Suprapubic skin (tissue), 4 donors: Measurements from ENCODE around the gene GBGT1. TPM values are rescaled to one million over a fixed set of nuclear protein-coding genes. Genes with fewer than 3 reads are reported as not detected.

Source experiments
- DNase-seq, 2 donors: peaks; one replicate each; pipeline ENCODE4 v3.0.0-alpha.2; 2019; ENCODE audit warnings: low spot score in 2 of 2
- H3K27ac ChIP-seq: fragments of 200-600 bp; sonication (generic); one replicate; pipeline ENCODE4 v1.5.1; 2019
- H3K27me3 ChIP-seq: fragments of 200-600 bp; sonication (generic); one replicate; pipeline ENCODE4 v1.5.1; 2019
- H3K36me3 ChIP-seq: fragments of 200-600 bp; sonication (generic); one replicate; pipeline ENCODE4 v1.5.1; 2019
- H3K4me1 ChIP-seq: fragments of 200-600 bp; sonication (generic); one replicate; pipeline ENCODE4 v1.5.1; 2019
- H3K4me3 ChIP-seq: fragments of 200-600 bp; sonication (generic); one replicate; pipeline ENCODE4 v1.5.1; 2019; ENCODE audit warnings: mild to moderate bottlenecking
- H3K9me3 ChIP-seq: fragments of 200-600 bp; sonication (generic); one replicate; pipeline ENCODE4 v1.5.1; 2019
- EP300 ChIP-seq: sonication (generic); formaldehyde crosslinking; IDR thresholded peaks from one replicate; pipeline ENCODE4 v1.6.1; 2017; ENCODE audit warnings: antibody characterized with exemption
- POLR2A ChIP-seq, 2 donors: fragments of 450-650 bp; IDR thresholded peaks; one replicate each; pipeline ENCODE4 v1.6.1; 2017; ENCODE audit warnings: antibody characterized with exemption in 2 of 2, mild to moderate bottlenecking in 2 of 2, moderate library complexity in 2 of 2
- POLR2AphosphoS5 ChIP-seq, 3 donors: sonication (generic); formaldehyde crosslinking; IDR thresholded peaks; one replicate each; pipeline ENCODE4 v1.6.1; 2017; ENCODE audit warnings: antibody characterized with exemption in 3 of 3
- WGBS: methylation state at CpG from one replicate; pipeline ENCODE4 v1.1.5; 2018; 5-methylcytosine and 5-hydroxymethylcytosine counted together
- total RNA-seq, 4 donors: library from RNA; depleted of rRNA; stranded (reverse); fragments of >200 nt; gene quantifications; one replicate each; pipeline ENCODE4 v1.1.0, GENCODE V29; 2016
- TF ChIP-seq, protein P1 (sequence below), 2 donors: fragments of 200-600 bp in 1 of 2; fragments of 450-650 bp in 1 of 2; sonication (generic) in 1 of 2; IDR thresholded peaks; one replicate each; pipeline ENCODE4 v1.5.1; 2016 to 2019; ENCODE audit warnings: antibody characterized with exemption in 2 of 2, mild to moderate bottlenecking in 1 of 2, moderate library complexity in 1 of 2

GBGT1 gene
- total RNA-seq, 4 donors from 2014 or later: 2.6 to 14.6 (median 5.8) TPM

DNA sequence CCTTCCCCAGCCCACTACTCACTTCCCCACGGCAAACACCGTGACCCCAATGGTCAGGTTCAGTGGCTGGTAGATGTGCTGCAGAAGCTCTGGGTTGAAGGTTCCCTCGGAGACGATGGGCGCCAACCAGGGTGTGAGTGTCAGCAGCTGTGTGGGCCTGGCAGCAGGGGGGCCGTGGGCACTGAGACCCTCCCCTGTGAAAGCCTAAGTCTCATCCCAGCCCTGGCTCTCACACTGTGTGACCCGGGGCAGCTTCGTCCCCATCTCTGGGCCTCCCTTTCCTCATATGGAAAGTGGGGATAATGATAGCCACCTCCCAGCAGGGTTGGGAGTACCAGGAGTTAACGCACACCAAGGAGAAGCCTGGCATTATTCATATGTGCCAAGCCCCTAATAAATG lies 8.6 kb downstream of the GBGT1 start:
- no peak overlapping the region for H3K4me3 ChIP-seq
- TF ChIP-seq EP300 (no peak), POLR2AphosphoS5 (IDR thresholded peaks at IDR 0.05) (no peak), POLR2A (IDR thresholded peaks at IDR 0.05) (no peak)
- TF ChIP-seq, protein P1, sequence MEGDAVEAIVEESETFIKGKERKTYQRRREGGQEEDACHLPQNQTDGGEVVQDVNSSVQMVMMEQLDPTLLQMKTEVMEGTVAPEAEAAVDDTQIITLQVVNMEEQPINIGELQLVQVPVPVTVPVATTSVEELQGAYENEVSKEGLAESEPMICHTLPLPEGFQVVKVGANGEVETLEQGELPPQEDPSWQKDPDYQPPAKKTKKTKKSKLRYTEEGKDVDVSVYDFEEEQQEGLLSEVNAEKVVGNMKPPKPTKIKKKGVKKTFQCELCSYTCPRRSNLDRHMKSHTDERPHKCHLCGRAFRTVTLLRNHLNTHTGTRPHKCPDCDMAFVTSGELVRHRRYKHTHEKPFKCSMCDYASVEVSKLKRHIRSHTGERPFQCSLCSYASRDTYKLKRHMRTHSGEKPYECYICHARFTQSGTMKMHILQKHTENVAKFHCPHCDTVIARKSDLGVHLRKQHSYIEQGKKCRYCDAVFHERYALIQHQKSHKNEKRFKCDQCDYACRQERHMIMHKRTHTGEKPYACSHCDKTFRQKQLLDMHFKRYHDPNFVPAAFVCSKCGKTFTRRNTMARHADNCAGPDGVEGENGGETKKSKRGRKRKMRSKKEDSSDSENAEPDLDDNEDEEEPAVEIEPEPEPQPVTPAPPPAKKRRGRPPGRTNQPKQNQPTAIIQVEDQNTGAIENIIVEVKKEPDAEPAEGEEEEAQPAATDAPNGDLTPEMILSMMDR (IDR thresholded peaks at IDR 0.05): no peak
- no peaks in the 10 kb centered on the region for H3K27me3 ChIP-seq
- 80% methylated on average over 8 of the region's 9 CpGs for WGBS
- no peak for DNase-seq
- no peaks in the 10 kb centered on the region for H3K36me3 ChIP-seq
- H3K9me3 ChIP-seq: no peaks in the 10 kb centered on the region
- H3K4me1 ChIP-seq: no peaks in the 10 kb centered on the region
- H3K27ac ChIP-seq: no peak overlapping the region

DNA sequence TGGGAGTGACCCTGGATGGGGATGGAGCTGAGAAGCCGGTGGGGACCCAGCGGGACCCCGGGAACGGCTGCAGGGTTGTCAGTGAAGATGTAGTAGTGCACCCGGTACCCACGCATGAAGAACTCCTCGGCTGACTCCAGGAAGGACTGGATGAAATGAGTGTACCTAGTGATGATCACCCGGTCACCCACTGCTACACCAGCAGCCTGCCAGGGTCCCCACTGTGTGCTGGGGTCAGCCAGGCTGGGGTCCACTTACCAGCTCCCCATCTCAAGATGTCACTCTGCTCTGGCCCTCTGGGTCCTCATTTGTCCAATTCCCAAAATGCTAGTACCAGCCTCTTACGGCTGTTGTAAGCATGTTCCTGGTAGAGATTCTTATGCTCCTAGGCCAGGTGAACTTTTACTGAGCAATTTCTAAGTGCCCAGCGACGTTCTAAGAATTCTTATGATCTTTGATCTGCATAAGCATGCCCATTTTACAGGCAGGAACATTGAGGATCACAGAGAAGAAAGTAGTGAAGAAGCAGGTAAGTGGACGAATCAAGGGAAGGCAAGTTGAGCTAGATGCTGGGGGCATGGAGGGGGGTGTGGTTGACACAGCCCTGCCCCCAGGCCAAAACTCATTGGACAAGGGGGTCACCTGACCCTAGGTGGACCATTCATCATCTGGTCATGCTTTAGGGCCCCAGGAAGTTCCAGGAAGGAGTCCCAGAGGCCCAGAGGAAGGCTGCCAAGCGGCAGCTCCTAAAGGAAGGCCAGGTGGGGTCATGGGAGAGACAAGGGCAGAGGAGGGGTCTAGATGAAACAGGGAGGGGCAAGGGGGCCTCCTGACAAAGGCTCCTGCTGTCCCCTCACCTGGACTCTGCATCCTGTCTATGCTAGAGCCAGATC lies 9.4 kb downstream of the GBGT1 start:
- Histone ChIP-seq H3K27me3 (no peaks in the 10 kb centered on the region), H3K9me3 (no peaks in the 10 kb centered on the region), H3K36me3 (no peaks in the 10 kb centered on the region), H3K4me3 (no peak overlapping the region), H3K27ac (no peak overlapping the region), H3K4me1 (no peaks in the 10 kb centered on the region)
- TF ChIP-seq, protein P1 (IDR thresholded peaks at IDR 0.05): no peak
- TF ChIP-seq POLR2A (IDR thresholded peaks at IDR 0.05): no peak
- TF ChIP-seq POLR2AphosphoS5 (IDR thresholded peaks at IDR 0.05): no peak
- no peak for DNase-seq
- WGBS: 84% methylated on average over 12 of the region's 13 CpGs

DNA sequence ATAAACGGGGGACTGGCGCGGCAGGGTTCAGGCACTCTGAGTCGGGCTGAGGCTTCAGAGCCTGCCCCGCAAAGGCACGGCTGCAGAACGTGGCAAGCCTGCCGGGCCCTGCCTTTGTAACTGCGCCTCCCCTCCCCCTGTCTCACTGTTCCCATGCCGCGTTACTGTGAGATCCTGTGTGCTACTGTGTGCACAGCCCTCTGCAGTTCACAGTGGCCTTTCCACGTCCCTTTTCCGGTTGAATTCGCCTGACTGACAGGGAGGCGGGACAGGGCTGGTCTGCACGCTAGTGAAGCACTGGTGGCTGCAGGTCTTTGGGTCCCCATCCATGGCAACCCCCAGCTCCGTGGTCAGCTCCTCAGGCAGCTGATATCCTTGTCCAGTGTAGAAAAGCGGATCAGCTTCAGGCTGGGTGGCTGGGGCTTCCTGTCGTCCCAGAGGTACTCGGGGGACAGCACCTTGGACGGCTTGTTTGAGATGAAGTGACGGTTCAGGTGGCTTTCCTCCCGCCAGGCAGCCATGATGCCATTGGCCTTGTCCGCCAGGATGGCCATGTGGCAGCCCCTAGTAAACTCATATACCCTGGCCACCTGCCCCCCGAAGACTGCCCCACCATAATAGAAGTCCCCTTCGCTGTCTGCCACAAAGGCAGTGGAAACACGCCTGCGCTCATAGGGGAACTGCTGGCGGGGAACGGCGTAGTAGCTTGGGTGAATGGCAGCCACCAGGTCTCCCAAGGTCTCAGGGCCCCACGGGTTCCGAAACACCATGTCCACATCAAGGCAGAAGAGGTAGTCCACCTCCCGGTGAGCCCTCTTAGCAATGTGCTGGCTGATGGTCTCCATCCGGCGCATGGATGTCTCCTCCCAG lies 10.3 kb downstream of the GBGT1 start:
- Histone ChIP-seq H3K4me1 (no peaks in the 10 kb centered on the region), H3K27ac (no peak overlapping the region), H3K27me3 (no peaks in the 10 kb centered on the region), H3K9me3 (no peaks in the 10 kb centered on the region), H3K4me3 (no peak overlapping the region), H3K36me3 (no peaks in the 10 kb centered on the region)
- peak in 1 of 2 donors; percentile 61 for DNase-seq
- TF ChIP-seq, protein P1 (IDR thresholded peaks at IDR 0.05): no peak
- no peak for TF ChIP-seq POLR2A (IDR thresholded peaks at IDR 0.05)
- no peak for TF ChIP-seq EP300
- no peak for TF ChIP-seq POLR2AphosphoS5 (IDR thresholded peaks at IDR 0.05)
- whole genome bisulfite sequencing: 78% methylated on average over 30 of the region's 36 CpGs

DNA sequence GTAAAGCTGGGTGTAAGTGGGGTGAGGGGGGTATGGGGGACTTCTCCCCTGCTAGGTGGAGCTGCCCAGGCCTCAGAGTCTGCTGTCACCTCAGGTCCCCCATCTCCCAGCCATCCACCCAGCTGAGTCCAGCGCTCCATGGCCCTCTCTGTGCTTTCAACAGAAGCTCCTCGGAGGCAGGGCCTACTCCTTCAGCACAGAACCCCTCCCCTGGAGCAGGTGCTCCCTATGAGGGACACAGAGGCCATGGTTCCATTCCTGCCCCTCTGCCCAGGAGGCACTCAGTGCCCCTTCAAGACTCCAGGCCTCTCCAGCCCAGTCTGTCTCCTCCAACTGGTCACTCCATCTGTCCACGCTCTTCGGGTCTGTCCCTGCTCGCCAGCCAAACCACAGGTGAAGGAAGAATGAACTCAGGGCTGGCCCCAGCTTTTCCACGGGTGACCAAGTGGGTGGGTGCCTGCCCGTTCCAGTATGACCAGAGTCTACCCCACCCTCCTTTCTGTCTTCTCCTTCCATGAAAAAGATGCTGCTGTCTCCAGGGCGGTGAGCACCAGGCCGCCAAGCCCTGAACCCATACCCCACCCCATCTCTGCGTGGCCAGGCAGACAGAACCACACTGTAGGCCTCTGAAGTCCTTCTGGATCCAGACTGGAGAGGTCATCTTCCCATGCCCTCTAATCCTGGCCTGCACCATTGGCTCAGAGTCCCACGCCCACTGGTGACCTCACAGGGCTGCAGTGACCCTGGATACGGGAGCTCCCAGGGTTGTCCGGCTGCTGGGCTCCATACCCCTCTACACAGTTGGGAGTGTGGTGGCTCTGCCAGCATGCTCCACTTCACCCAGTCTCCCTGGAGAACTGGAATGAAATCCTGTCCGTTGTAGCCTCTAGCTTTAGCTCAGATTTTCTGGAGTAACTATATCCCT lies 11.9 kb downstream of the GBGT1 start:
- H3K4me1 ChIP-seq: peaks cover 14% of the 10 kb centered on the region
- H3K27ac ChIP-seq: no peak overlapping the region
- no peaks in the 10 kb centered on the region for H3K9me3 ChIP-seq
- no peak overlapping the region for H3K4me3 ChIP-seq
- peak in 1 of 2 donors; percentile 63 for DNase-seq
- TF ChIP-seq EP300: no peak
- TF ChIP-seq, protein P1 (IDR thresholded peaks at IDR 0.05): no peak
- no peak for TF ChIP-seq POLR2AphosphoS5 (IDR thresholded peaks at IDR 0.05)
- no peak for TF ChIP-seq POLR2A (IDR thresholded peaks at IDR 0.05)
- no peaks in the 10 kb centered on the region for H3K27me3 ChIP-seq
- H3K36me3 ChIP-seq: no peaks in the 10 kb centered on the region
- WGBS: 73% methylated on average over 12 of the region's 14 CpGs
